ENCODE data around the gene SCAF4. TPM values are rescaled to one million over a fixed set of nuclear protein-coding genes. Genes with fewer than 3 reads are reported as not detected.
"Not testable (repeated sequence)": the region's sequence is repeated elsewhere in the genome, so short reads cannot be mapped to it uniquely, and the experiment has no call there.

Gene SCAF4
- total and polyA plus RNA-seq, 5 donors from 2014 or later: 15.8 to 70.9 (median 20.6) TPM

DNA sequence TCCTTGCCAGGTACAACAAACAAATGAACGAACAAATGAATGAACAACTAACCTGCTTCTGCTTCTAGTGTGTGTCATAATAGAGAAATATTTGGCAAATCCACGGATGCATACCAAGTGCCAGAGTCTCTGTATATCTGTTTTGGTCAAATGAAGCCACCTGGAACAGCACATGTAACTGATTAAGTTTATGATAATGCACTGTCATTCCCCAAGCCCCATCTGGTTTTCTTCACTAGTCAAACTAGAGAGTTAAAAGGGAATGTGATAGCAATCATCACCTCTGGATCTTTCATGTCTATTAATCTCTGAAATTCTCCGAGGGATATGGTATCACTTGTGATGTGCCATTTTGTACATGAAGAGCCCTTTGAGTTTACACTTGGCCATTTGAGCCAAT lies 21.0 kb upstream of the SCAF4 start:
- H3K27me3 ChIP-seq (ENCODE audit: control insufficient read depth, insufficient read depth, low read length): no peaks in the 10 kb centered on the region
- no peak overlapping the region for H3K4me3 Mint-ChIP-seq
- H3K9me3 Mint-ChIP-seq: peaks cover 0 to 2% (median 0%) of the 10 kb centered on the region in 7 donors
- no peak for DNase-seq
- ATAC-seq (ENCODE audit: low read depth in 2 of 2): no peak
- H3K4me3 ChIP-seq (ENCODE audit: low read depth, low read length): no peak overlapping the region
- no peaks in the 10 kb centered on the region for H3K4me1 Mint-ChIP-seq
- no peaks in the 10 kb centered on the region for H3K9me3 ChIP-seq (ENCODE audit: control insufficient read depth in 2 of 2, low read length in 2 of 2)
- peaks cover 1% of the 10 kb centered on the region for H3K27me3 Mint-ChIP-seq
- no peaks in the 10 kb centered on the region for H3K36me3 Mint-ChIP-seq
- H3K36me3 ChIP-seq (ENCODE audit: control insufficient read depth, insufficient read depth, low read length): no peaks in the 10 kb centered on the region
- no peak overlapping the region for H3K27ac ChIP-seq (ENCODE audit: insufficient read depth, low read length, poor library complexity, severe bottlenecking)
- H3K27ac Mint-ChIP-seq: no peak overlapping the region
- no peaks in the 10 kb centered on the region for H3K4me1 ChIP-seq (ENCODE audit: control insufficient read depth, insufficient read depth, low read length, poor library complexity, severe bottlenecking)

DNA sequence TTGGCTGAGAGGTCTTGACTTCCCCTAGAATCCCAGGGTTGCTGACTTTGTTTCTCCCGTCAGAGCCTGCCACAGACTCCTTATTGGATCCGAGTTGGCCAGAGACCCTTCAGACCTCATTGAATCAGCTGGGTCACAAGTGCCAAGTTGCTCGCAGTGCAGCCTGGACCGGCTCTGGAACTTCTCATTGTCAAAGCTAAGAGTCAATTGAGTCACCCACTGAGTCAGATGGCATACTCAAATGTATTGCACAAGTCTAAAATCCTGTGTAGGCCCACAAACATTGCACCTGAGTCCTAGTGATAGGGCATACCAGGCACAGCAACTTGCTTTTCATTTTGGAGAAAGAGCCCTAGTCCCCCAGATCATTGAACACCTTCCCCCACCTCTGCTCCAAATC lies 20.4 kb upstream of the SCAF4 start:
- Histone ChIP-seq H3K36me3 (ENCODE audit: control insufficient read depth, insufficient read depth, low read length) (no peaks in the 10 kb centered on the region), H3K4me1 (ENCODE audit: control insufficient read depth, insufficient read depth, low read length, poor library complexity, severe bottlenecking) (no peaks in the 10 kb centered on the region), H3K27me3 (ENCODE audit: control insufficient read depth, insufficient read depth, low read length) (no peaks in the 10 kb centered on the region), H3K27ac (ENCODE audit: insufficient read depth, low read length, poor library complexity, severe bottlenecking) (no peak overlapping the region), H3K4me3 (ENCODE audit: low read depth, low read length) (no peak overlapping the region), H3K9me3 (ENCODE audit: control insufficient read depth in 2 of 2, low read length in 2 of 2) (no peaks in the 10 kb centered on the region)
- H3K4me3 Mint-ChIP-seq: no peak overlapping the region
- ATAC-seq (ENCODE audit: low read depth in 2 of 2) (no peak), DNase-seq (no peak)
- H3K4me1 Mint-ChIP-seq: no peaks in the 10 kb centered on the region
- no peaks in the 10 kb centered on the region for H3K27me3 Mint-ChIP-seq
- H3K27ac Mint-ChIP-seq: no peak overlapping the region
- peaks cover 0 to 2% (median 0%) of the 10 kb centered on the region in 7 donors for H3K9me3 Mint-ChIP-seq
- H3K36me3 Mint-ChIP-seq: no peaks in the 10 kb centered on the region

DNA sequence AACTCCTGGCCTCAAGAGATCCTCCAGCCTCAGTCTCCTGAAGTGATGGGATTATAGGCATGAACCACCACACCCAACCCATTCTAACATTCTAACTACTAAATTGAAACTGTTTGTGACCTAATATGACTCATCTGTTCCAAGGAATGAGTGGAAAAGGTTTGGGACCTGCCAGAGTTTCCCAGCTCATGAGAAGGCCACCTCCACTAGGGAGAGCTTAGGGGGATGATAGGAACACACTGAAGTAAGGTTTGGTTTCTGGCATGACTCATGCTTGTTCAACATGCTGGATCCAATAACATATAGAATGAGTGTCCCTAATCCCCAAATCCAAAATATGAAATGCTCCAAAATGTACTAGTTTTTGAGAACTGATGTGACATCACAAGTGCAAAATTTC lies 18.9 kb upstream of the SCAF4 start:
- Histone ChIP-seq H3K4me3 (ENCODE audit: low read depth, low read length) (no peak overlapping the region), H3K27ac (ENCODE audit: insufficient read depth, low read length, poor library complexity, severe bottlenecking) (no peak overlapping the region), H3K27me3 (ENCODE audit: control insufficient read depth, insufficient read depth, low read length) (no peaks in the 10 kb centered on the region), H3K9me3 (ENCODE audit: control insufficient read depth in 2 of 2, low read length in 2 of 2) (no peaks in the 10 kb centered on the region), H3K4me1 (ENCODE audit: control insufficient read depth, insufficient read depth, low read length, poor library complexity, severe bottlenecking) (no peaks in the 10 kb centered on the region), H3K36me3 (ENCODE audit: control insufficient read depth, insufficient read depth, low read length) (no peaks in the 10 kb centered on the region)
- Mint-ChIP-seq H3K27ac (no peak overlapping the region), H3K4me1 (no peaks in the 10 kb centered on the region), H3K27me3 (no peaks in the 10 kb centered on the region), H3K9me3 (peaks cover 0 to 7% (median 2%) of the 10 kb centered on the region in 7 donors), H3K36me3 (peaks cover 6% of the 10 kb centered on the region), H3K4me3 (no peak overlapping the region)
- no peak for DNase-seq
- no peak for ATAC-seq (ENCODE audit: low read depth in 2 of 2)

DNA sequence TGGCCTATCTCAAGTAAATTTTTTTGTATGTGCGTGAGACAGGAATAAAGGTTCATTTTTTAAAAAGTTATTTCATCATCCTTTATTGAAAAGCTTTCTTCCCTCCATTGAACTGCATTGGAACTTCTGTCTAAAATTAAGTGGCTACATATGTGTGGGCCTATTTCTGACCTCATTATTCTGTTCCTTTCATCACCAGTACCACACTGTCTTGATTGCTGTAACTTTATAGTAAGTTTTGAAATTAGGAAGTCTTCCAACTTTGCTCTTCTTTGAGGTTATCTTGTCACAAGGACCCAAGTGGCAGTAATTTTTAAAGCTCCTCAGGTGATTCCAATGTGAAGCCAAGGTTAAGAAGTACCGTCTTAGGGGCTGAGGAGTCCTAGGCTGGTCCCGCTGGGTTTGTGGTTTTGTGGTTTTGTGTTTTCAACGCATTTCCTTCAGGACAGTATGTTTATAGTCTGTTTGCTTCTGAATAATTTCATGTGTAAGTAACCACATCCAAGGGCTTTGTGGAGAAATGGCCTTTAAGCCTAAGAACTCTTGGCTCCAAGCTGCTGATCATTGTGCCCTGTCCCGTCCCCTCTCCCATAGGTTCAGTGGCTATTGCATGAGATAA lies 12.4 kb upstream of the SCAF4 start:
- Histone ChIP-seq H3K27me3 (ENCODE audit: control insufficient read depth, insufficient read depth, low read length) (no peaks in the 10 kb centered on the region), H3K4me3 (ENCODE audit: low read depth, low read length) (no peak overlapping the region), H3K4me1 (ENCODE audit: control insufficient read depth, insufficient read depth, low read length, poor library complexity, severe bottlenecking) (no peaks in the 10 kb centered on the region), H3K27ac (ENCODE audit: insufficient read depth, low read length, poor library complexity, severe bottlenecking) (no peak overlapping the region), H3K36me3 (ENCODE audit: control insufficient read depth, insufficient read depth, low read length) (no peaks in the 10 kb centered on the region), H3K9me3 (ENCODE audit: control insufficient read depth in 2 of 2, low read length in 2 of 2) (no peaks in the 10 kb centered on the region)
- H3K27me3 Mint-ChIP-seq: no peaks in the 10 kb centered on the region
- H3K27ac Mint-ChIP-seq: no peak overlapping the region
- peaks cover 7% of the 10 kb centered on the region for H3K36me3 Mint-ChIP-seq
- no peaks in the 10 kb centered on the region for H3K4me1 Mint-ChIP-seq
- DNase-seq (no peak), ATAC-seq (ENCODE audit: low read depth in 2 of 2) (no peak)
- no peak overlapping the region for H3K4me3 Mint-ChIP-seq
- H3K9me3 Mint-ChIP-seq: peaks cover 0 to 8% (median 0%) of the 10 kb centered on the region in 7 donors

DNA sequence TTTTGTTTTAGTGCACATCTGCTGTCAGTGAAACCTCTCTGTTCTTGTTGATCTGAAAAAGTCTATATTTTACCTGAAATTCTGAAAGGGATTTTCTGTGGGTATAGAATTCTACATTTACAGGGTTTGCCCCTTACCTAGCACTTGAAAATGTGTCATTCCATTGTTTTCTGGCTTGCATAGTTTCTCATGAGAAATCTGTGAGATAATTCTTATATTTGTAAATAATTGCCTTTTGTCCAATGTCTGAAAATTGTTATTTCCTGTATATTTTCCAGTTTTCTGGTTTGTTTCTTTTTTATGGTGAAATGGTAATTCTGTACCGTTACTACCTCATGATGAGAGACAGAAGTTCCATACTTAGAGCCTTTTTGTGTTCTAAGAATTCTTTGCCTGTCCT lies 11.8 kb upstream of the SCAF4 start:
- no peak overlapping the region for H3K4me3 Mint-ChIP-seq
- H3K4me3 ChIP-seq (ENCODE audit: low read depth, low read length): no peak overlapping the region
- no peaks in the 10 kb centered on the region for H3K4me1 ChIP-seq (ENCODE audit: control insufficient read depth, insufficient read depth, low read length, poor library complexity, severe bottlenecking)
- H3K36me3 ChIP-seq (ENCODE audit: control insufficient read depth, insufficient read depth, low read length): no peaks in the 10 kb centered on the region
- no peaks in the 10 kb centered on the region for H3K9me3 ChIP-seq (ENCODE audit: control insufficient read depth in 2 of 2, low read length in 2 of 2)
- H3K27ac Mint-ChIP-seq: no peak overlapping the region
- no peaks in the 10 kb centered on the region for H3K27me3 Mint-ChIP-seq
- no peak for DNase-seq
- H3K4me1 Mint-ChIP-seq: no peaks in the 10 kb centered on the region
- ATAC-seq (ENCODE audit: low read depth in 2 of 2): no peak
- peaks cover 0 to 8% (median 0%) of the 10 kb centered on the region in 7 donors for H3K9me3 Mint-ChIP-seq
- peaks cover 7% of the 10 kb centered on the region for H3K36me3 Mint-ChIP-seq
- no peaks in the 10 kb centered on the region for H3K27me3 ChIP-seq (ENCODE audit: control insufficient read depth, insufficient read depth, low read length)
- H3K27ac ChIP-seq (ENCODE audit: insufficient read depth, low read length, poor library complexity, severe bottlenecking): no peak overlapping the region

DNA sequence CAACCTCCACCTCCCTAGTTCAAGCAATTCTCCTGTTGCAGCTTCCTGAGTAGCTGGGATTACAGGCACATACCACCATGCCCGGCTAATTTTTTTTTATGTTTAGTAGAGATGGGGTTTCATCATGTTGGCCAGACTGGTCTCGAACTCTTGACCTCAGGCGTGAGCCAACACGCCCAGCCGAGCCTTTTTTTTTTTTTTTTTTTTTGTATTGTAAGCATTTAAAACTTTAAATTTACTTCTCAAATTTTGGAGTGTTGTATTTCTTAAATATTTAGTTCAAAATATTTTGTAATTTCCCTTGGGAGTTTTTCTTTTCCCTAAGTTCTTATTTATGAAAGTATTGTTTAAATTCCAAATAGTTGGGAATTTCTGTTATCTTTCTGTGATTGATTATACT lies 9.2 kb upstream of the SCAF4 start:
- DNase-seq (no peak), ATAC-seq (ENCODE audit: low read depth in 2 of 2) (no peak)
- no peak overlapping the region for H3K4me3 Mint-ChIP-seq
- Histone ChIP-seq H3K27me3 (ENCODE audit: control insufficient read depth, insufficient read depth, low read length) (no peaks in the 10 kb centered on the region), H3K36me3 (ENCODE audit: control insufficient read depth, insufficient read depth, low read length) (no peaks in the 10 kb centered on the region), H3K27ac (ENCODE audit: insufficient read depth, low read length, poor library complexity, severe bottlenecking) (no peak overlapping the region), H3K4me3 (ENCODE audit: low read depth, low read length) (no peak overlapping the region), H3K9me3 (ENCODE audit: control insufficient read depth in 2 of 2, low read length in 2 of 2) (no peaks in the 10 kb centered on the region), H3K4me1 (ENCODE audit: control insufficient read depth, insufficient read depth, low read length, poor library complexity, severe bottlenecking) (no peaks in the 10 kb centered on the region)
- H3K9me3 Mint-ChIP-seq: peaks cover 0 to 4% (median 0%) of the 10 kb centered on the region in 7 donors
- H3K36me3 Mint-ChIP-seq: peaks cover 3% of the 10 kb centered on the region
- no peaks in the 10 kb centered on the region for H3K27me3 Mint-ChIP-seq
- H3K27ac Mint-ChIP-seq: no peak overlapping the region
- no peaks in the 10 kb centered on the region for H3K4me1 Mint-ChIP-seq

DNA sequence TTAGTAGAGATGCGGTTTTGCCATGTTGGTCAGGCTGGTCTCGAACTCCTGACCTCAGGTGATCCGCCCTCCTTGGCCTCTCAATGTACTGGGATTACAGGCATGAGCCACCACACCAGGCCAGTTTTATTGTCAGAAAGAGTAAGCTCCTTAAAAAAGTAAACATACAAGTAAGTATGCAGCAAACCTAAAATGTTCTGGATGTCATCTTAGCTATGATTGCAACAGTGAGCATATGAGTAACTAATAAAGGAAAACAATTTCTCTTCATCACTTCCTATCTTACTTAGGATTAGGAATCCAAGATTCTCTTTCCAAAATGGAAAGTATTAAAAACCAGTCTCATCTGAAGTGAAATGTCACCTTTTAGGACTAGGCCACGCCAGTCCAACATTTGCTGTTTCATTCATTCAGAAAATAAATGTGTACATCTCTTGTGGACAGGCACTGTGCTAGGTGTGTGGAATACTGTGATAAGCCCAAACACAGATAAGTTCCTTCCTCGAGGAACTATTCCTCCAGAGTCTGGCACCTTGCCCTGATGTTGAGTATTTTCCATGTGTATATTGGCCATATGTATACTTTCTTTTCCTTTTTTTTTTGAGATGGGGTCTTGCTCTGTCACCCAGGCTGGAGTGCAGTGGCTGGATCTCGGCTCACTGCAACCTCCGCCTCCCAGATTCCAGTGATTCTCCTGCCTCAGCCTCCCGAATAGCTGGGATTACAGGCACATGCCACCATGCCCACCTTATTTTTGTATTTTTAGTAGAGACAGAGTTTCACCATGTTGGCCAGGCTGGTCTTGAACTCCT lies 5.9 kb upstream of the SCAF4 start:
- not testable (repeated sequence) for H3K4me3 Mint-ChIP-seq; DNase-seq; H3K9me3 Mint-ChIP-seq; H3K27me3 Mint-ChIP-seq; H3K36me3 ChIP-seq (ENCODE audit: control insufficient read depth, insufficient read depth, low read length); H3K27ac Mint-ChIP-seq; H3K27me3 ChIP-seq (ENCODE audit: control insufficient read depth, insufficient read depth, low read length); ATAC-seq (ENCODE audit: low read depth in 2 of 2); H3K27ac ChIP-seq (ENCODE audit: insufficient read depth, low read length, poor library complexity, severe bottlenecking); H3K9me3 ChIP-seq (ENCODE audit: control insufficient read depth in 2 of 2, low read length in 2 of 2); H3K4me3 ChIP-seq (ENCODE audit: low read depth, low read length); H3K36me3 Mint-ChIP-seq
- peaks cover 11% of the 10 kb centered on the region for H3K4me1 ChIP-seq (ENCODE audit: control insufficient read depth, insufficient read depth, low read length, poor library complexity, severe bottlenecking)
- H3K4me1 Mint-ChIP-seq: peaks cover 0 to 10% (median 6%) of the 10 kb centered on the region in 4 donors
